ENCODE results near the gene SPAG7.

DNA sequence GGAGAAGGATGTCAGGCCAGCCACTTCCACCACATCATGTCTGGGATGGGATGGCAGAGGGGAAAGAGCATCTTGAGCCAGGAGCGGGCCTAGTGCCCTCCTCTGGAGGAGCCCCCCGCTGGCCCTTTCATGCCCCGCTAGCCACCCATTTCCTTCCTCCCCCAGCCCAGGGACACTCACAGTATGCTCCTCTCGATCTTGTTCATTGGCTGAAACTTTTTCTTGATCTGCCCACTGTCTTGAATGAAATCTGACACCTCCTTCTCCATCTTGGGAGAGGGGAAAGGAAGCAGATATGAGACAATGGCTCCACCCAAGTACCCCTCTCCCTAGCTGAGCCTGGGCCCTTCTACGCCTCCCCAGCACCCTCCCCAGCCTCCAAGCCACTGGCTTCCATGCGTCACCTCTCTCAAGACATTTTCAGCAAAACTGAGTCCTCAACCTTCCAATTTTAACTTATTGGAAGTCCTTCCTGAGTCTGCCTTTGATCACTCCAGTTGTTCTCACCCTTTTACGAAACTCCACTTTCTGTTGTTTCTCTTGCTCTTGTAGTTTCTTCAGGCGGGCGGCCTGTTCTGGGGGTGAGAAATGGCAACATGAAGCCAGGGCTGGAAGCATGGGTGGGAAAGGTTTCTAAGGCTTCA, 7.2 kb downstream of the SPAG7 start:
- TF ChIP-seq, protein P1, sequence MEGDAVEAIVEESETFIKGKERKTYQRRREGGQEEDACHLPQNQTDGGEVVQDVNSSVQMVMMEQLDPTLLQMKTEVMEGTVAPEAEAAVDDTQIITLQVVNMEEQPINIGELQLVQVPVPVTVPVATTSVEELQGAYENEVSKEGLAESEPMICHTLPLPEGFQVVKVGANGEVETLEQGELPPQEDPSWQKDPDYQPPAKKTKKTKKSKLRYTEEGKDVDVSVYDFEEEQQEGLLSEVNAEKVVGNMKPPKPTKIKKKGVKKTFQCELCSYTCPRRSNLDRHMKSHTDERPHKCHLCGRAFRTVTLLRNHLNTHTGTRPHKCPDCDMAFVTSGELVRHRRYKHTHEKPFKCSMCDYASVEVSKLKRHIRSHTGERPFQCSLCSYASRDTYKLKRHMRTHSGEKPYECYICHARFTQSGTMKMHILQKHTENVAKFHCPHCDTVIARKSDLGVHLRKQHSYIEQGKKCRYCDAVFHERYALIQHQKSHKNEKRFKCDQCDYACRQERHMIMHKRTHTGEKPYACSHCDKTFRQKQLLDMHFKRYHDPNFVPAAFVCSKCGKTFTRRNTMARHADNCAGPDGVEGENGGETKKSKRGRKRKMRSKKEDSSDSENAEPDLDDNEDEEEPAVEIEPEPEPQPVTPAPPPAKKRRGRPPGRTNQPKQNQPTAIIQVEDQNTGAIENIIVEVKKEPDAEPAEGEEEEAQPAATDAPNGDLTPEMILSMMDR (conservative IDR thresholded peaks at IDR 0.05): no peak
- TF ChIP-seq ZFX (IDR thresholded peaks at IDR 0.05): no peak
